Esophagus squamous epithelium (tissue), 4 donors: Measurements from ENCODE around the gene HSD17B2.

Source experiments
- CTCF ChIP-seq, 6 experiments: fragments of 450-650 bp in 4 of 6; fragments of 200-600 bp in 2 of 6; sonication (generic) in 2 of 6; IDR thresholded peaks; one replicate each; pipeline ENCODE4 v1.5.1; 2016 to 2019; ENCODE audit warnings: antibody characterized with exemption in 6 of 6, mild to moderate bottlenecking in 4 of 6, moderate library complexity in 4 of 6
- POLR2A ChIP-seq, 4 donors: fragments of 450-650 bp; IDR thresholded peaks; one replicate each; pipeline ENCODE4 v1.6.1; 2017; ENCODE audit warnings: antibody characterized with exemption in 4 of 4, mild to moderate bottlenecking in 4 of 4, moderate library complexity in 3 of 4

GRCh38 chr16:82138478-82139285 lies 103.6 kb downstream of the HSD17B2 start:
- no peak for TF ChIP-seq CTCF (IDR thresholded peaks at IDR 0.05)
- no peak for TF ChIP-seq POLR2A (IDR thresholded peaks at IDR 0.05)
